ENCODE data around the gene GAB2. TPM values are rescaled to one million over a fixed set of nuclear protein-coding genes. Genes with fewer than 3 reads are reported as not detected.

The GAB2 gene
- total and polyA plus RNA-seq, 5 experiments from 2014 or later, result 0.16 to 3.0 (median 1.0) TPM; not detected in 1

DNA sequence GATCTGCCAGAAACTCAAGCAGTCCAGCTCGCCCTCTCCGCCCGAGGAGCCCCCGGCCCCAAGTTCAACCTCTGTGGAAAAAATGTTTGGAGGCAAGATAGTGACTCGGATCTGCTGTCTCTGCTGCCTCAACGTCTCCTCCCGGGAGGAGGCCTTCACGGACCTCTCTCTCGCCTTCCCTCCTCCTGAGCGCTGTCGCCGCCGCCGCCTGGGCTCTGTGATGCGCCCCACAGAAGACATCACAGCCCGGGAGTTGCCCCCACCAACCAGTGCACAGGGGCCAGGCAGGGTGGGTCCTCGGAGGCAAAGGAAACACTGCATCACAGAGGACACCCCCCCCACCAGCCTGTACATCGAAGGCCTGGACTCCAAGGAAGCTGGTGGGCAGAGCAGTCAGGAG is 208.1 kb downstream of the GAB2 start:
- POLR2A ChIA-PET, result no interaction called here
- Mint-ChIP-seq H3K4me1 (peaks cover 10 to 25% (median 17%) of the 10 kb centered on the region in 4 donors), H3K4me3 (no peak overlapping the region), H3K27ac (peak overlapping the region in 3 of 10 donors; percentile 10 to 46 (median 44)), H3K36me3 (peaks cover 0 to 27% (median 25%) of the 10 kb centered on the region in 3 donors), H3K9me3 (no peaks in the 10 kb centered on the region), H3K27me3 (no peaks in the 10 kb centered on the region)
- DNase-seq (no peak), ATAC-seq (no peak)

DNA sequence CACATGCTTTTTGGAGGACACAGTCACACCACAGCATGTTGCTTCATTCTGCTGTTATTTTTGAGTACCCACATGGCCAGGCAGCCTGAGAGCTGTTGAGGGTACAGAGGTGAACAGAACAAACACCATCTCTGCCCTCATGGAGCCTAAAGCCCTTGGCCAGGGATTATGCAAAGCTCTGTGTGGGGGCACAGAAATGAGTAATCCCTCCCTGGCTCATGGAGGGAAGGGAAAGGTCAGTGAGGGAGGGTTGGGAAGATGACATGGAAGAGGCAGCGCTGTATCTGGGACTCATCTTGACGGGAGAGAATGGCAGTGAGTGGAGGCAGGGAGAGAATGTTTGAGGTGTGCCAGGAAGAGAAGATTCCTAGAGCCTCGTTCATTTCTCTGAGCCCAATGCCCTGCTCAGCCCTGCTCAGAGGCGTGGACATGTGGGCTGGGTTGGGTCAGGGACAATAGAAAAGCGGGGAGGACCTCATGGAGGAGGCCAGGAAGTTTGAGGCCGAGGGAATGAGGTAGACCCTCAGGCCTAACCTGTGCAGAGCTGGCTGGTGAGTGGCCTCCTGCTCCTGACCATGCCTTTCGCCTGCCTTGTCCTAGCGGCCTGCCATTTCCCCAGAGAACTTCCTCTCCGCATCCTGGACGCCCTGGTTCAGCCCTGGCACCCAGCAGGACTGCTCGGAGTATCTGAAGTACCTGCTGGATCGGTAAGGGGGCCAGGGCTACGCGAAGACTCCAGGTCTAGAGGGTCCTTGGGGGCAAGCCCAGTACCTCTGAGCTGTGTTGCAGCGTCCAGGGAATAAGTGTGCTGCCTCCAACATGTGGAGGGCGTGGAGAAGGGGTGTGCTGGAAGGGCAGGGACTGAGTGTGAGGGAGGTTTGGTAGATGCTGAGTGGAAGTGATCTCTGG is 209.1 kb downstream of the GAB2 start:
- peaks cover 17 to 30% (median 20%) of the 10 kb centered on the region in 4 donors for H3K4me1 Mint-ChIP-seq
- no peaks in the 10 kb centered on the region for H3K27me3 Mint-ChIP-seq
- ATAC-seq (no peak), DNase-seq (no peak)
- POLR2A ChIA-PET, result no interaction called here
- no peaks in the 10 kb centered on the region for H3K9me3 Mint-ChIP-seq
- peak overlapping the region in 8 of 10 donors; percentile 2 to 84 (median 45) for H3K27ac Mint-ChIP-seq
- H3K4me3 Mint-ChIP-seq, result no peak overlapping the region
- H3K36me3 Mint-ChIP-seq, result peaks cover 0 to 25% (median 25%) of the 10 kb centered on the region in 3 donors

- Mint-ChIP-seq H3K9me3 (no peaks in the 10 kb centered on the region), H3K36me3 (peaks cover 0 to 25% (median 25%) of the 10 kb centered on the region in 3 donors), H3K4me3 (no peak overlapping the region), H3K4me1 (peaks cover 21 to 33% (median 26%) of the 10 kb centered on the region in 4 donors), H3K27me3 (no peaks in the 10 kb centered on the region), H3K27ac (peak overlapping the region in 5 of 10 donors; percentile 28 to 84 (median 73))
- DNase-seq, result no peak
- POLR2A ChIA-PET, result interaction anchor here (1.2 kb wide), 1 partner anchor 19 kb away, joined by 3 read pairs; the partner anchor contains the start of gene USP35
- no peak for ATAC-seq
Observed at GRCh38 chr11:78207532-78208256, 209.9 kb downstream of the GAB2 start.

GRCh38 chr11:78205691-78206090 is 211.9 kb downstream of the GAB2 start:
- Mint-ChIP-seq H3K4me3 (no peak overlapping the region), H3K36me3 (peaks cover 0 to 14% (median 12%) of the 10 kb centered on the region in 3 donors), H3K9me3 (no peaks in the 10 kb centered on the region), H3K27me3 (no peaks in the 10 kb centered on the region), H3K4me1 (peaks cover 30 to 44% (median 40%) of the 10 kb centered on the region in 4 donors), H3K27ac (peak overlapping the region in 4 of 10 donors; percentile 85 to 96 (median 92))
- DNase-seq (no peak), ATAC-seq (no peak)
- POLR2A ChIA-PET, result interaction anchor here (0.6 kb wide), 1 partner anchor 369 kb away, joined by 3 read pairs; the partner anchor contains the start of gene NARS2

DNA sequence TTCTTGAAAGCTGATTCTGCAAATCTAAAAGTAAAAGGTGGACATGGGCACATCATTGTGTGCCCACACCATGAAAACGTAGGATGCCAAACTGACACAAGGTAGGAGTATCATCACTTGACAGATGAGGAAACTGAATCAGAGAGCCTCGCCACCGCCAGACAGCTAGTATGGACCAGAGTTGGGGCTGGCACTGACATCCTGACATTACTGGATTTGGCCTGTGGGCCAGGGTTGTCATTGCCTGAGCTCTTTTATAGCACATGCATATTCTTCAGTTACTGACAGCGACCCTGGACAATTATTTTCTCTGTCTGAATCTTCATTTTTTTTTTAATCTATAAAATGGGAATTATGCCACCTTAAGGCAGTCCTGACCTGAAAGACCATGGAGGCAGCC is 212.4 kb downstream of the GAB2 start:
- POLR2A ChIA-PET, result interaction anchor here (0.6 kb wide), 1 partner anchor 370 kb away, joined by 3 read pairs; the partner anchor contains the start of gene NARS2
- H3K36me3 Mint-ChIP-seq, result peaks cover 0 to 10% (median 8%) of the 10 kb centered on the region in 3 donors
- ATAC-seq (no peak), DNase-seq (no peak)
- H3K9me3 Mint-ChIP-seq, result no peaks in the 10 kb centered on the region
- H3K4me3 Mint-ChIP-seq, result no peak overlapping the region
- no peaks in the 10 kb centered on the region for H3K27me3 Mint-ChIP-seq
- peaks cover 30 to 46% (median 40%) of the 10 kb centered on the region in 4 donors for H3K4me1 Mint-ChIP-seq
- peak overlapping the region; percentile 57 to 96 (median 88) for H3K27ac Mint-ChIP-seq

DNA sequence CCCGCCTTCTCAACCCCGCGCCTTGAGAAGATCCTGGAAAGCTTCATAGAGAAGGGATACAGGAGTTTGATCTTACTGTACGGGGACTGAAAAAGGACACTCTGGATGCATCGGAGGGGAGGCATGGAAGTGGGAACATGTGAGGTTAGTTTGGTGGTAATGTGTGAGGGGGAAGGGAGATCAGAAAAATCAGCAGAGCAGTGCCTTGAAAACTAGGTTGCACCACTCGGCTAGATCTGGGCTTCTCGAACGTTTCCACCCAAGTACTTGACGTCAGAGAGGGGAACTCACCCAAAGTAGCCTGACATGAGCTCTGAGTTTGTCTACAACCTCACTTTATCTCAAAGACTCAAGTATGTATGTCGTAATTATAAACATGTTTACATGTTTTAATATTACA is 214.4 kb downstream of the GAB2 start:
- peaks cover 26 to 52% (median 46%) of the 10 kb centered on the region in 4 donors for H3K4me1 Mint-ChIP-seq
- H3K27me3 Mint-ChIP-seq, result no peaks in the 10 kb centered on the region
- H3K27ac Mint-ChIP-seq, result peak overlapping the region; percentile 85 to 99 (median 97)
- H3K9me3 Mint-ChIP-seq, result no peaks in the 10 kb centered on the region
- POLR2A ChIA-PET, result interaction anchor here (0.7 to 5.4 kb wide), 4 partner anchors 14 to 372 kb away, joined by 5 to 63 read pairs (median 9); partner anchors contain the start of genes ALG8, KCTD21, NARS2 and USP35
- H3K36me3 Mint-ChIP-seq, result peaks cover 0 to 7% (median 7%) of the 10 kb centered on the region in 3 donors
- peak; percentile 75 to 84 for ATAC-seq
- peak; percentile 28 to 88 (median 76) for DNase-seq
- H3K4me3 Mint-ChIP-seq, result peak overlapping the region; percentile 73 to 91 (median 87)

- no peaks in the 10 kb centered on the region for H3K27me3 Mint-ChIP-seq
Observed at GRCh38 chr11:78202733-78203167, 214.9 kb downstream of the GAB2 start.

DNA sequence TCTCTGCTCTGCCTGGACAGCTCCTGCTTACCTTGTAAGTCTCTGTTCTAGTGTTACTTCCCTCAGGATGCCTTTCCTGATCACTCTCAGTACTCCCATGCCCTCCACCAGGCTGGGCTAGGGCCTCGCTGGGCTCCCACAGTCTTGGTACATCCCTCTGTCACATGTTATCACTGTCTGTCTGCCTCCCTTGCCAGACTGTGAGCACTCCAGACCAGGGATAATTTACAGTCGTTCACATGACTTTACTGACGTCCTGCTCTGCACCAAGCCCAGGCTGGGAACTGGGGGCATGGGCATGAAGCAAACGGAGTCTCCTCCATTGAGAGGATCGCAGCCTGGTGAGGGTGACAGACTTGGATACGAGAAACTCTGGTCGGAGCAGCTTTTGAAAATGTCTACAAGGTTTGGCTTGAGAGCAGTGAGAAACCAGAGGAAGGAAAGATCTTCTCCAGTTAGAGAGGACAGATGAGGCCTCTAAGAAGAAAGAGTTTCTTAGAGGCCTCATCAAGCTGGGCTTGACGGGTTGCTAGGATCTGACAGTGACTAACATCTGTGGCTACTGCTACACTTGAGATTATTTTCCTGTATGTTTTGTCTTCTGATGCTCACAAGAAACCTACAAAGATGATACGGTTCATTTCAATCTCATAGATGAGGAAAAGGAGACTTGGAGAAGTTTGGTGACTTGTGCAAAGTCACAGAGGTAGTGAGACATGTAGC is 216.4 kb downstream of the GAB2 start:
- H3K27ac Mint-ChIP-seq, result peak overlapping the region; percentile 85 to 99 (median 97)
- ATAC-seq (peak in 1 of 2 donors; percentile 6), DNase-seq (peak in 1 of 10 donors; percentile 13)
- H3K4me1 Mint-ChIP-seq, result peaks cover 25 to 56% (median 49%) of the 10 kb centered on the region in 4 donors
- peaks cover 0 to 6% (median 5%) of the 10 kb centered on the region in 3 donors for H3K36me3 Mint-ChIP-seq
- H3K4me3 Mint-ChIP-seq, result peak overlapping the region; percentile 11 to 89 (median 76)
- H3K9me3 Mint-ChIP-seq, result no peaks in the 10 kb centered on the region
- POLR2A ChIA-PET, result interaction anchor here (0.9 to 5.4 kb wide), 2 partner anchors 8 to 12 kb away, joined by 5 to 63 read pairs; partner anchors contain the start of genes KCTD21 and USP35
- no peaks in the 10 kb centered on the region for H3K27me3 Mint-ChIP-seq

More at GRCh38 chr11:78202733-78203167, 214.9 kb downstream of the GAB2 start:
- Mint-ChIP-seq H3K36me3 (peaks cover 0 to 7% (median 6%) of the 10 kb centered on the region in 3 donors), H3K9me3 (no peaks in the 10 kb centered on the region), H3K4me1 (peaks cover 25 to 52% (median 46%) of the 10 kb centered on the region in 4 donors), H3K4me3 (peak overlapping the region; percentile 73 to 91 (median 87)), H3K27ac (peak overlapping the region; percentile 85 to 99 (median 97))
- POLR2A ChIA-PET, result interaction anchor here (0.6 to 5.4 kb wide), 5 partner anchors 13 to 372 kb away, joined by 3 to 63 read pairs (median 6); partner anchors contain the start of genes ALG8, KCTD21, NARS2 and USP35
- DNase-seq (peak in 9 of 10 donors; percentile 39 to 85 (median 76)), ATAC-seq (peak; percentile 83)

- peaks cover 25 to 55% (median 49%) of the 10 kb centered on the region in 4 donors for H3K4me1 Mint-ChIP-seq
- H3K36me3 Mint-ChIP-seq, result peaks cover 0 to 6% (median 5%) of the 10 kb centered on the region in 3 donors
- H3K27me3 Mint-ChIP-seq, result no peaks in the 10 kb centered on the region
- H3K9me3 Mint-ChIP-seq, result no peaks in the 10 kb centered on the region
- ATAC-seq (no peak), DNase-seq (no peak)
- POLR2A ChIA-PET, result interaction anchor here (5.4 kb wide), 1 partner anchor 11 kb away, joined by 63 read pairs; the partner anchor contains the start of genes KCTD21 and USP35
- no peak overlapping the region for H3K4me3 Mint-ChIP-seq
- peak overlapping the region; percentile 85 to 99 (median 97) for H3K27ac Mint-ChIP-seq
Observed at GRCh38 chr11:78200553-78200952, 217.1 kb downstream of the GAB2 start.

GRCh38 chr11:78200061-78200460 is 217.6 kb downstream of the GAB2 start:
- Mint-ChIP-seq H3K4me3 (no peak overlapping the region), H3K27ac (peak overlapping the region in 7 of 10 donors; percentile 43 to 99 (median 62)), H3K9me3 (no peaks in the 10 kb centered on the region), H3K27me3 (no peaks in the 10 kb centered on the region), H3K4me1 (peaks cover 27 to 57% (median 46%) of the 10 kb centered on the region in 4 donors), H3K36me3 (peaks cover 0 to 6% (median 5%) of the 10 kb centered on the region in 3 donors)
- POLR2A ChIA-PET, result interaction anchor here (5.4 kb wide), 1 partner anchor 11 kb away, joined by 63 read pairs; the partner anchor contains the start of genes KCTD21 and USP35
- DNase-seq (no peak), ATAC-seq (no peak)

- no peaks in the 10 kb centered on the region for H3K27me3 Mint-ChIP-seq
- POLR2A ChIA-PET, result interaction anchor here (5.4 kb wide), 1 partner anchor 10 kb away, joined by 63 read pairs; the partner anchor contains the start of genes KCTD21 and USP35
Observed at GRCh38 chr11:78199653-78200015, 218.0 kb downstream of the GAB2 start.

More at GRCh38 chr11:78199653-78200015, 218.0 kb downstream of the GAB2 start:
- Mint-ChIP-seq H3K4me3 (no peak overlapping the region), H3K36me3 (peaks cover 0 to 6% (median 5%) of the 10 kb centered on the region in 3 donors), H3K27ac (peak overlapping the region in 8 of 10 donors; percentile 17 to 99 (median 58)), H3K4me1 (peaks cover 24 to 57% (median 45%) of the 10 kb centered on the region in 4 donors), H3K9me3 (no peaks in the 10 kb centered on the region)
- no peak for ATAC-seq
- DNase-seq, result no peak
